Heart left ventricle (tissue), 13 donors: ENCODE measurements around the gene CT47C1.
"Not testable (repeated sequence)": the region's sequence is repeated elsewhere in the genome, so short reads cannot be mapped to it uniquely, and the experiment has no call there.

Experiments
- CTCF ChIP-seq, 12 donors: fragments of 200-600 bp; sonication (generic) in 4 of 12; IDR thresholded peaks; one replicate each; pipeline versions ENCODE4 v1.5.0 to v1.8.0; 2018 to 2022; ENCODE audit warnings: antibody characterized with exemption in 12 of 12, mild to moderate bottlenecking in 5 of 12
- POLR2A ChIP-seq, 2 donors: fragments of 450-650 bp; IDR thresholded peaks; one replicate each; pipeline ENCODE4 v1.6.1; 2017; ENCODE audit warnings: antibody characterized with exemption in 2 of 2, mild to moderate bottlenecking in 2 of 2, moderate library complexity in 2 of 2
- donor health status: ischemic (EF 13 %, LVEDD 7.1; RV severe dilation, severe dysfunction).
- donor health status: DM: no; HTN: yes; CAD: no.
- donor health status: DM: no; HTN: no; CAD: no.
- donor health status: ischemic (EF 25% LVEDD 6.9; RV normal size, moderate dysfunction).
- donor health status: ischemic (EF 25% LVEDD 5.7; RV mildly dilated, moderate dysfunction).
- donor health status: ischemic (EF 35%, LVEDD 5.7; RV mildly dilated, moderate dysfunction).
- donor health status: nonischemic (EF 11% LVEDD 7.7; RV severe dilation, severe dysfunction).
- donor health status: DM: yes; HTN: yes; CAD: no.
- donor health status: PGD.
- donor health status: ischemic (EF 29% LVEDD 5.4; RV normal size, mild dysfunction).
- donor health status: nonischemic (EF 23%, LVEDD 6.1; RV moderate dilation, normal function).

DNA sequence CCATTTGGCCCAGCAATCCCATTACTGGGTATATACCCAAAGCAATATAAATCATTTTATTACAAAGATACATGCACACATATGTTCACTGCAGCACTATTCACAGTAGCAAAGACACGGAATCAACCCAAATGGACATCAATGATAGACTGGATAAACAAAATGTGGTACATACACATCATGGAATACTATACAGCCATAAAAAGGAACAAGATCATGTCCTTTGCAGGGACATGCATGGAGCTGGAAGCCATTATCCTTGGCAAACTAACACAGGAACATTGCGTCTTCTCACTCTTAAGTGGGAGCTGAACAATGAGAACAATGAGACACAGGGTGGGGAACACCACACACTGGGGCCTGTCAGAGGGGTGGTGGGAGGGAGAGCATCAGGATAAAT, 46.4 kb upstream of the CT47C1 start:
- TF ChIP-seq CTCF, POLR2A (IDR thresholded peaks at IDR 0.05): not testable (repeated sequence)
